OCI-LY1 (cell line): ENCODE measurements around the gene DEPDC5.

Source experiments
- H2AFZ ChIP-seq: fragments of 200-600 bp; sonication (generic), shearing (Covaris generic); 2 replicates; pipeline ENCODE4 v1.6.0; 2014; ENCODE audit warnings: antibody characterized with exemption, mild to moderate bottlenecking, low read length
- H3F3A ChIP-seq: fragments of 200-600 bp; sonication (generic), shearing (Covaris generic); 2 replicates; pipeline ENCODE4 v1.6.0; 2014; ENCODE audit warnings: mild to moderate bottlenecking, antibody characterized with exemption, low read length, moderate library complexity; ENCODE audit not compliant: insufficient read depth
- H3K27ac ChIP-seq: fragments of 200-600 bp; sonication (generic); 2 replicates; pipeline ENCODE4 v1.5.1; 2014; ENCODE audit warnings: low read length, mixed run types, mild to moderate bottlenecking, low read depth; ENCODE audit not compliant: poor library complexity, severe bottlenecking
- H3K27me3 ChIP-seq: fragments of 200-600 bp; sonication (generic); 2 replicates; pipeline ENCODE4 v1.6.0; 2014; ENCODE audit warnings: antibody characterized with exemption, mild to moderate bottlenecking, low read length, moderate library complexity; ENCODE audit not compliant: insufficient read depth
- H3K36me3 ChIP-seq: fragments of 200-600 bp; sonication (generic); 2 replicates; pipeline ENCODE4 v1.6.1; 2014; ENCODE audit warnings: mild to moderate bottlenecking, antibody characterized with exemption, low read length, moderate library complexity, mixed read lengths; ENCODE audit not compliant: insufficient read depth
- H3K4me1 ChIP-seq: fragments of 200-600 bp; sonication (generic); 2 replicates; pipeline ENCODE4 v1.5.1; 2014; ENCODE audit warnings: mild to moderate bottlenecking, low read length, moderate library complexity; ENCODE audit not compliant: insufficient read depth, severe bottlenecking
- H3K4me2 ChIP-seq: fragments of 200-600 bp; sonication (generic), shearing (Covaris generic); 2 replicates; pipeline ENCODE4 v1.6.1; 2014; ENCODE audit warnings: low read length
- H3K4me3 ChIP-seq: fragments of 200-600 bp; sonication (generic); 2 replicates; pipeline ENCODE4 v1.5.1; 2014; ENCODE audit warnings: low read length, low read depth, mild to moderate bottlenecking, mixed read lengths; ENCODE audit not compliant: poor library complexity, severe bottlenecking
- H3K79me2 ChIP-seq: fragments of 200-600 bp; shearing (Covaris generic); 2 replicates; pipeline ENCODE4 v1.6.1; 2016; ENCODE audit warnings: mixed run types, low read length, mixed read lengths; ENCODE audit not compliant: insufficient read depth
- H3K9ac ChIP-seq: fragments of 200-600 bp; sonication (generic), shearing (Covaris generic); 2 replicates; pipeline ENCODE4 v1.6.1; 2014; ENCODE audit warnings: mild to moderate bottlenecking, low read length, mixed read lengths
- H3K9me2 ChIP-seq: fragments of 200-600 bp; sonication (generic), shearing (Covaris generic); 2 replicates; pipeline ENCODE4 v1.6.1; 2014; ENCODE audit warnings: low read depth, mild to moderate bottlenecking, low read length, mixed read lengths
- H3K9me3 ChIP-seq: fragments of 200-600 bp; shearing (Covaris generic); 2 replicates; pipeline ENCODE4 v1.6.1; 2014; ENCODE audit warnings: low read length, mixed read lengths
- H4K20me1 ChIP-seq: fragments of 200-600 bp; sonication (generic), shearing (Covaris generic); 2 replicates; pipeline ENCODE4 v1.6.0; 2016; ENCODE audit warnings: mild to moderate bottlenecking, low read length; ENCODE audit not compliant: insufficient read depth
- CTCF ChIP-seq: fragments of 200-600 bp; sonication (generic), shearing (Covaris generic); IDR thresholded peaks from 2 replicates; pipeline ENCODE4 v1.5.1; 2017; ENCODE audit warnings: mild to moderate bottlenecking, antibody characterized with exemption, low read length, moderate library complexity, mixed read lengths
- EZH2 ChIP-seq: fragments of 200-600 bp; sonication (generic), shearing (Covaris generic); IDR thresholded peaks from 2 replicates; pipeline ENCODE4 v1.8.0; 2017; ENCODE audit warnings: borderline replicate concordance, mixed run types, mild to moderate bottlenecking, antibody characterized with exemption, low read length, moderate library complexity, mixed read lengths

DEPDC5 gene

GRCh38 chr22:31882971-31883370 is 129.2 kb downstream of the DEPDC5 start:
- no peaks in the 10 kb centered on the region for H3K9me2 ChIP-seq
- no peak overlapping the region for H3K27ac ChIP-seq
- H3K4me3 ChIP-seq: no peak overlapping the region
- no peaks in the 10 kb centered on the region for H3K79me2 ChIP-seq
- no peaks in the 10 kb centered on the region for H3F3A ChIP-seq
- H3K9ac ChIP-seq: no peak overlapping the region
- no peaks in the 10 kb centered on the region for H3K9me3 ChIP-seq
- H3K27me3 ChIP-seq: no peaks in the 10 kb centered on the region
- H3K36me3 ChIP-seq: peaks cover 31% of the 10 kb centered on the region; the same call in 1 of the 2 replicates
- H2AFZ ChIP-seq: no peak overlapping the region
- TF ChIP-seq EZH2 (no peak), CTCF (no peak)
- H3K4me1 ChIP-seq: no peaks in the 10 kb centered on the region
- H3K4me2 ChIP-seq: no peak overlapping the region
- H4K20me1 ChIP-seq: no peaks in the 10 kb centered on the region

- no peak overlapping the region for H2AFZ ChIP-seq
- no peaks in the 10 kb centered on the region for H3K9me2 ChIP-seq
- H3K9ac ChIP-seq: no peak overlapping the region
- no peaks in the 10 kb centered on the region for H3K27me3 ChIP-seq
- no peaks in the 10 kb centered on the region for H3K9me3 ChIP-seq
- no peak overlapping the region for H3K4me2 ChIP-seq
- no peaks in the 10 kb centered on the region for H4K20me1 ChIP-seq
- H3K79me2 ChIP-seq: no peaks in the 10 kb centered on the region
- TF ChIP-seq CTCF: no peak
- H3F3A ChIP-seq: no peaks in the 10 kb centered on the region
- H3K4me1 ChIP-seq: no peaks in the 10 kb centered on the region
- H3K27ac ChIP-seq: no peak overlapping the region
- no peak overlapping the region for H3K4me3 ChIP-seq
- peaks cover 28% of the 10 kb centered on the region; the same call in 1 of the 2 replicates for H3K36me3 ChIP-seq
These were observed 130.2 kb downstream of the DEPDC5 start for GRCh38 chr22:31883989-31884388.

GRCh38 chr22:31891366-31892079 is 137.7 kb downstream of the DEPDC5 start:
- peaks cover 30% of the 10 kb centered on the region; the same call in 1 of the 2 replicates for H3K36me3 ChIP-seq
- H3K4me3 ChIP-seq: no peak overlapping the region
- H3K79me2 ChIP-seq: no peaks in the 10 kb centered on the region
- no peak overlapping the region for H2AFZ ChIP-seq
- H3K4me2 ChIP-seq: no peak overlapping the region
- H4K20me1 ChIP-seq: no peaks in the 10 kb centered on the region
- no peaks in the 10 kb centered on the region for H3K4me1 ChIP-seq
- H3K27ac ChIP-seq: no peak overlapping the region
- TF ChIP-seq EZH2 (no peak), CTCF (no peak)
- no peaks in the 10 kb centered on the region for H3F3A ChIP-seq
- H3K9me3 ChIP-seq: no peaks in the 10 kb centered on the region
- no peaks in the 10 kb centered on the region for H3K9me2 ChIP-seq
- no peaks in the 10 kb centered on the region for H3K27me3 ChIP-seq
- no peak overlapping the region for H3K9ac ChIP-seq
